ENCODE results near the gene NRG3. TPM values are rescaled to one million over a fixed set of nuclear protein-coding genes. Genes with fewer than 3 reads are reported as not detected.

The NRG3 gene
- total RNA-seq, 4 donors from 2014 or later: 0.20 to 1.1 (median 0.84) TPM; not detected in 1

GRCh38 chr10:81873231-81873931, 1.6 kb upstream of the NRG3 start:
- Histone ChIP-seq H3K4me1 (peaks cover 0 to 30% (median 5%) of the 10 kb centered on the region in 4 donors), H3K27ac (no peak overlapping the region), H3K4me3 (no peak overlapping the region), H3K9me3 (no peaks in the 10 kb centered on the region), H3K36me3 (no peaks in the 10 kb centered on the region), H3K27me3 (peaks cover 0 to 27% of the 10 kb centered on the region in 2 donors)
- TF ChIP-seq POLR2A (IDR thresholded peaks at IDR 0.05) (no peak), EP300 (IDR thresholded peaks at IDR 0.05) (no peak)
- WGBS, 2 donors: 26 to 28% methylated on average over 12 of the region's 12 CpGs
- DNase-seq (ENCODE audit: low spot score in 2 of 2): no peak

GRCh38 chr10:81873932-81874816, 820 bp upstream of the NRG3 start:
- H3K27ac ChIP-seq: no peak overlapping the region
- peak overlapping the region in 2 of 4 donors; percentile 1 to 47 for H3K4me3 ChIP-seq
- WGBS, 2 donors: 1 to 2% methylated on average over 11 to 62 of the region's 80 CpGs
- no peak for DNase-seq (ENCODE audit: low spot score in 2 of 2)
- no peaks in the 10 kb centered on the region for H3K9me3 ChIP-seq
- H3K27me3 ChIP-seq: peaks cover 0 to 30% of the 10 kb centered on the region in 2 donors
- TF ChIP-seq CTCF (IDR thresholded peaks at IDR 0.05) (no peak), EP300 (IDR thresholded peaks at IDR 0.05) (no peak)
- peaks cover 0 to 30% (median 5%) of the 10 kb centered on the region in 4 donors for H3K4me1 ChIP-seq
- no peaks in the 10 kb centered on the region for H3K36me3 ChIP-seq

GRCh38 chr10:81875467-81876252, 666 bp downstream of the NRG3 start:
- peaks cover 0 to 34% of the 10 kb centered on the region in 2 donors for H3K27me3 ChIP-seq
- no peak for DNase-seq (ENCODE audit: low spot score in 2 of 2)
- WGBS, 2 donors: 2% methylated on average over 38 to 42 of the region's 49 CpGs

GRCh38 chr10:81876253-81877077, 1.5 kb downstream of the NRG3 start:
- no peaks in the 10 kb centered on the region for H3K36me3 ChIP-seq
- WGBS, 2 donors: 2% methylated on average over 25 of the region's 25 CpGs
- no peak for DNase-seq (ENCODE audit: low spot score in 2 of 2)
- peaks cover 0 to 30% (median 5%) of the 10 kb centered on the region in 4 donors for H3K4me1 ChIP-seq
- TF ChIP-seq EP300 (IDR thresholded peaks at IDR 0.05): no peak
- no peak for TF ChIP-seq CTCF (IDR thresholded peaks at IDR 0.05)
- no peak for TF ChIP-seq POLR2A (IDR thresholded peaks at IDR 0.05)
- peaks cover 0 to 34% of the 10 kb centered on the region in 2 donors for H3K27me3 ChIP-seq
- no peak overlapping the region for H3K27ac ChIP-seq
- no peaks in the 10 kb centered on the region for H3K9me3 ChIP-seq
- peak overlapping the region in 1 of 4 donors; percentile 47 for H3K4me3 ChIP-seq

More at GRCh38 chr10:81875467-81876252, 666 bp downstream of the NRG3 start:
- no peak overlapping the region for H3K27ac ChIP-seq
- TF ChIP-seq CTCF (IDR thresholded peaks at IDR 0.05) (no peak), POLR2A (IDR thresholded peaks at IDR 0.05) (no peak), EP300 (IDR thresholded peaks at IDR 0.05) (no peak)
- peaks cover 0 to 30% (median 5%) of the 10 kb centered on the region in 4 donors for H3K4me1 ChIP-seq
- no peaks in the 10 kb centered on the region for H3K36me3 ChIP-seq
- H3K9me3 ChIP-seq: no peaks in the 10 kb centered on the region
- peak overlapping the region in 1 of 4 donors; percentile 47 for H3K4me3 ChIP-seq

Data from tibial nerve (tissue), 4 donors.